WTC11 (cell line): ENCODE results near the gene KCNC4. TPM values are rescaled to one million over a fixed set of nuclear protein-coding genes. Genes with fewer than 3 reads are reported as not detected.

ENCODE experiments used
- ATAC-seq: fragments of 200-7000 bp; cut with Tn5 transposase; 2 replicates; pipeline ENCODE4 v1.10.0; 2021; ENCODE audit warnings: mild to moderate bottlenecking, moderate library complexity
- CTCF ChIA-PET: fragments of 300-600 bp; sonication (Branson Sonifier 250); formaldehyde crosslinking; loops from one replicate; lab custom pipeline; 2021; ENCODE audit warnings: antibody characterized with exemption; lab: Charles Lee
- POLR2A ChIA-PET: fragments of 350-600 bp; sonication (Branson Sonifier 250); formaldehyde crosslinking; loops from one replicate; lab custom pipeline; 2021; ENCODE audit warnings: antibody characterized with exemption; lab: Charles Lee
- DNase-seq: peaks from one replicate; pipeline ENCODE4 v3.0.0; 2021; ENCODE audit warnings: low spot score
- H3K27ac Mint-ChIP-seq: 2 replicates; pipeline ENCODE4 v1.8.0; 2021; ENCODE audit warnings: mixed read lengths
- H3K27me3 Mint-ChIP-seq: 2 replicates; pipeline ENCODE4 v1.8.0; 2021; ENCODE audit warnings: low read depth, mild to moderate bottlenecking, moderate library complexity, mixed read lengths
- H3K36me3 Mint-ChIP-seq: 2 replicates; pipeline ENCODE4 v1.8.0; 2021; ENCODE audit warnings: mixed read lengths
- H3K4me1 Mint-ChIP-seq: 2 replicates; pipeline ENCODE4 v1.8.0; 2022; ENCODE audit warnings: mixed read lengths
- H3K4me3 Mint-ChIP-seq: 2 replicates; pipeline ENCODE4 v1.8.0; 2021; ENCODE audit warnings: mild to moderate bottlenecking, moderate library complexity, mixed read lengths
- H3K9me3 Mint-ChIP-seq: 2 replicates; pipeline ENCODE4 v1.8.0; 2021; ENCODE audit warnings: mixed read lengths
- AFF4 ChIP-seq: sonication (generic); formaldehyde crosslinking; IDR thresholded peaks from 2 replicates; pipeline ENCODE4 v1.8.1; 2023; ENCODE audit warnings: mild to moderate bottlenecking, missing genetic modification reagents, borderline replicate concordance
- CBFB ChIP-seq: sonication (generic); formaldehyde crosslinking; IDR thresholded peaks from 2 replicates; pipeline ENCODE4 v1.8.1; 2022; ENCODE audit warnings: mild to moderate bottlenecking, low read depth, missing genetic modification reagents
- CREM ChIP-seq: sonication (generic); formaldehyde crosslinking; IDR thresholded peaks from 2 replicates; pipeline ENCODE4 v1.8.1; 2022; ENCODE audit warnings: mild to moderate bottlenecking, missing genetic modification reagents, moderate library complexity
- E2F5 ChIP-seq: sonication (generic); formaldehyde crosslinking; IDR thresholded peaks from 2 replicates; pipeline ENCODE4 v1.8.1; 2022; ENCODE audit warnings: mild to moderate bottlenecking, moderate library complexity, missing genetic modification reagents
- FOXJ3 ChIP-seq: sonication (generic); formaldehyde crosslinking; IDR thresholded peaks from 2 replicates; pipeline ENCODE4 v1.9.0; 2021; ENCODE audit warnings: missing genetic modification reagents, mild to moderate bottlenecking, borderline replicate concordance
- GRHL2 ChIP-seq: fragments of 250-450 bp; sonication (Bioruptor Pico); IDR thresholded peaks from 2 replicates; pipeline ENCODE4 v1.8.0; 2022; ENCODE audit warnings: mild to moderate bottlenecking, moderate library complexity; ENCODE audit not compliant: insufficient replicate concordance, severe bottlenecking
- KAT7 ChIP-seq: sonication (generic); formaldehyde crosslinking; IDR thresholded peaks from 2 replicates; pipeline ENCODE4 v1.8.1; 2023; ENCODE audit warnings: missing genetic modification reagents, mild to moderate bottlenecking, borderline replicate concordance
- OVOL2 ChIP-seq: fragments of 250-450 bp; sonication (Bioruptor Pico); IDR thresholded peaks from 2 replicates; pipeline ENCODE4 v1.9.0; 2021; ENCODE audit warnings: mild to moderate bottlenecking, borderline replicate concordance
- PREB ChIP-seq: sonication (generic); formaldehyde crosslinking; IDR thresholded peaks from 2 replicates; pipeline ENCODE4 v1.8.1; 2022; ENCODE audit warnings: mild to moderate bottlenecking, missing genetic modification reagents, moderate library complexity, borderline replicate concordance
- PRRX2 ChIP-seq: fragments of 250-450 bp; sonication (Bioruptor Pico); IDR thresholded peaks from 2 replicates; pipeline ENCODE4 v1.8.0; 2021; ENCODE audit warnings: mild to moderate bottlenecking
- SMAD3 ChIP-seq: sonication (generic); formaldehyde crosslinking; IDR thresholded peaks from 2 replicates; pipeline ENCODE4 v1.8.0; 2022; ENCODE audit warnings: missing genetic modification reagents, mild to moderate bottlenecking, borderline replicate concordance
- ZMAT4 ChIP-seq: fragments of 250-450 bp; sonication (Bioruptor Pico); IDR thresholded peaks from 2 replicates; pipeline ENCODE4 v1.9.0; 2021; ENCODE audit warnings: mild to moderate bottlenecking
- ZNF263 ChIP-seq: sonication (generic); formaldehyde crosslinking; IDR thresholded peaks from 2 replicates; pipeline ENCODE4 v1.8.1; 2022; ENCODE audit warnings: low read depth, mild to moderate bottlenecking, moderate library complexity, missing genetic modification reagents
- ZNF317 ChIP-seq: sonication (generic); formaldehyde crosslinking; IDR thresholded peaks from 2 replicates; pipeline ENCODE4 v1.8.1; 2023; ENCODE audit warnings: low read depth, mild to moderate bottlenecking, moderate library complexity, missing genetic modification reagents, borderline replicate concordance
- ZNF425 ChIP-seq: fragments of 250-450 bp; sonication (Bioruptor Pico); conservative IDR thresholded peaks from 2 replicates; pipeline ENCODE4 v1.9.0; 2021; ENCODE audit warnings: mild to moderate bottlenecking
- ZSCAN18 ChIP-seq: fragments of 250-450 bp; sonication (Bioruptor Pico); IDR thresholded peaks from 2 replicates; pipeline ENCODE4 v2.1.2; 2022; ENCODE audit warnings: mild to moderate bottlenecking, moderate library complexity
- total RNA-seq: library from RNA; stranded (reverse); gene quantifications from 3 replicates; pipeline ENCODE4 v1.2.3, GENCODE V29; 2021

Gene KCNC4
- total RNA-seq, 1 experiment from 2014 or later, result 19.9 TPM

GRCh38 chr1:110228381-110228780, 18.3 kb downstream of the KCNC4 start:
- Mint-ChIP-seq H3K4me3 (no peak overlapping the region), H3K4me1 (peaks cover 3% of the 10 kb centered on the region), H3K27ac (no peak overlapping the region), H3K27me3 (no peaks in the 10 kb centered on the region), H3K9me3 (peaks cover 9% of the 10 kb centered on the region), H3K36me3 (peaks cover 31% of the 10 kb centered on the region)
- ChIA-PET CTCF (interaction anchor here (0.6 to 2.7 kb wide), 5 partner anchors 20 to 268 kb away, joined by 3 to 16 read pairs (median 7); partner anchors contain the start of gene KCNC4), POLR2A (interaction anchor here (0.7 kb wide), 1 partner anchor 21 kb away, joined by 3 read pairs; no protein-coding TSS in a partner anchor)
- TF ChIP-seq GRHL2 (CRISPR knock-in tag) (no peak), ZSCAN18 (no peak), SMAD3 (no peak), KAT7 (no peak), PREB (CRISPR knock-in tag) (no peak), ZMAT4 (no peak), ZNF317 (CRISPR knock-in tag) (no peak), ZNF263 (CRISPR knock-in tag) (no peak), AFF4 (CRISPR knock-in tag) (no peak), CBFB (no peak), ZNF425 (CRISPR knock-in tag) (no peak), FOXJ3 (CRISPR knock-in tag) (no peak), E2F5 (CRISPR knock-in tag) (no peak), CREM (CRISPR knock-in tag) (no peak), OVOL2 (CRISPR knock-in tag) (no peak), PRRX2 (CRISPR knock-in tag) (no peak)
- ATAC-seq, result no peak
- DNase-seq, result no peak
